D721Med (cell line): ENCODE data around the gene DYSF.

Source experiments
- DNase-seq: peaks from one replicate; pipeline ENCODE4 v3.0.0; 2011; ENCODE audit warnings: low spot score; ENCODE audit not compliant: insufficient read length
- FAIRE-seq: peaks from 2 replicates; lab custom pipeline; 2011; peaks lifted over from hg19 to GRCh38; lab: Jason Lieb, UNC
- CTCF ChIP-seq: IDR thresholded peaks from 2 replicates; pipeline ENCODE4 v1.5.1; 2012; ENCODE audit warnings: mild to moderate bottlenecking, control low read depth; ENCODE audit not compliant: insufficient read depth; ENCODE audit errors: missing control alignments

DYSF gene

GRCh38 chr2:71507476-71507875 lies 54.1 kb downstream of the DYSF start:
- no peak for FAIRE-seq
- DNase-seq = no peak
- no peak for TF ChIP-seq CTCF

DNA sequence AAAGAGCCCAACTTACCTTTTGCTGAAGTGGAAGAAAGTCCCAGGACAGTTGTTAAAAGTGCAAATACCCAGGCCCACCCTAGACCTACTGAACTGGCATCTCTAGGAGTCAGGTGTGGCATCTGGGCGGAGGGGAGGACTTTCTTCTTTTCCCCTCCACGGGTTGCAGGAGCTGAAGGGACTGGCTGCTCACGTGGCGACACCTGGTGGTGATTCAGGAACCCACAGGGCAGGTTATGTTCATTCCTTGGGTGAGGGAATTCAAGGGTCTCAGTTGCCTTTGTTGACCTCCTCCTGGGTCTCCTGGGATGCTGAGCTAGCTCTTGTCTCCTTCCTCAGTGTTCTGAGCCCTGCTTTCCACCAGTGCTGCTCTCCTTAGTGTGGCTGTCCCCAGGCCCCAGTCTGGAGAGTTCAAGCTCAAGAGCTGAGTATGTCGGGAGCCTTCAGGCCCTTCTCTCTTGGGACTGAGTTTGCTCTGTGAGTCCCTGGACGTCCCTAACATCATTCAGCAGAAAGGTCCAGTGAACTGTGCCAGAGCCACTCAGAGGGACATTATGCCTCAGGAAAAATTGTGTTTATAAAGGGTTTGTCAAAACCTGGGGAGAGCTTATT lies 56.9 kb downstream of the DYSF start:
- peak; percentile 90 for TF ChIP-seq CTCF
- FAIRE-seq (no peak), DNase-seq (peak; percentile 83)

DNA sequence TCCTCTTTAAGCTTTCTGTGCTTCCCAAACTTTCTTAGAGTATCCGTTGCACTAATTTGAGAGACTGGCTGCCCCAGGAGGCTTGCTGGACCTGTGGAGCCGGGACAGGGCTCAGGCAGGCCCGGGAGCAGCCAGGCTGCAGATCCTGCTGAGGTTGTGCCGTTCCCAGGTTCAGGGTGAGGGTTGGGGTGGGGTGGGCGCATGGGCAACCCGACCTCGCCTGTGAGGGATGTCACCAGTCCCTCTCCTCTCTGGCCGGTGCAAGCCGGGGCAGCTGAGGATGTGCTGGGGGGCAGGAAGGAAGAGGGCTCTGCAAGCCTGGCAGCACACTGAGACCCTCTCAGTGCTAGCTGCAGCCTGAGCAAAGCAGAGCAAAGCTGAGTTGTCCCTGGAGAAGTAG lies 57.6 kb downstream of the DYSF start:
- DNase-seq (no peak), FAIRE-seq (no peak)
- no peak for TF ChIP-seq CTCF

GRCh38 chr2:71511776-71512175 lies 58.4 kb downstream of the DYSF start:
- FAIRE-seq = no peak
- TF ChIP-seq CTCF = no peak
- no peak for DNase-seq

GRCh38 chr2:71512386-71512785 lies 59.0 kb downstream of the DYSF start:
- no peak for FAIRE-seq
- no peak for TF ChIP-seq CTCF
- DNase-seq = no peak

DNA sequence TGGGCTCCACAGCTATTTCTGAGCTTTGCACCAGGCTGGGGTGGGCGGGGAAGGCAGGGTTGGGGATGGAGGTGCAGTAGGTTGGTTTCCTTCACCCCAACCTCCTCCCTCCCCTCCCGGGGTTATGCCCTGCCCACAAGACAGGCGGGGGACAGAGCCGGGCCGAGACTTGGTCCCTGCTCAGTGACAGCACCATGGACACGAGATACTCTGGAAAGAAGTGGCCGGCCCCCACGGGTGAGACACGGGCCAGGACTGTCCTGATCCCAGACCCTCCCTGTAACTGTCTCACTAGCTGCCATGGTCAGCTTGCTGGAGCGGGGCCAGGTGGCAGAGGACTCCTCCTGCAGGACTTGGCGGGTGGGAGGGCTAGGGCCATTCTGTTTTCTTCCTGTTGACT lies 59.7 kb downstream of the DYSF start:
- DNase-seq (no peak), FAIRE-seq (no peak)
- no peak for TF ChIP-seq CTCF

DNA sequence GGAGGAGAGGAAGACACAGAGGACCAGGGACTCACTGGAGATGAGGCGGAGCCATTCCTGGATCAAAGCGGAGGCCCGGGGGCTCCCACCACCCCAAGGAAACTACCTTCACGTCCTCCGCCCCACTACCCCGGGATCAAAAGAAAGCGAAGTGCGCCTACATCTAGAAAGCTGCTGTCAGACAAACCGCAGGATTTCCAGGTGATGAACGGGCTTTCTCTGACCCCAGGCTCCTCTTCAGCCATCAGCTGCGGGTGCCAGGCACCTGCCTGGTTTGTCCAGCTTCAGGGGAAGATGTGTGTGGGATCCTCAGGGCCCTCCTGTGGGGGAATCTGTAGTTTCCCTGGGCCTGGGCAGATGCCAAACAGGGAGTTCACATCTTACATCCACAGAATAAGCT lies 60.4 kb downstream of the DYSF start:
- FAIRE-seq = no peak
- TF ChIP-seq CTCF = no peak
- no peak for DNase-seq
